Lower lobe of right lung (tissue), 2 donors: ENCODE results near the gene SLC38A8. TPM values are rescaled to one million over a fixed set of nuclear protein-coding genes. Genes with fewer than 3 reads are reported as not detected.

ENCODE experiments used
- ATAC-seq, 2 donors: fragments of 200-7000 bp; cut with Tn5 transposase; one replicate each; pipeline ENCODE4 v1.9.1; 2020 to 2022; ENCODE audit warnings: mild to moderate bottlenecking in 2 of 2, moderate library complexity in 2 of 2
- DNase-seq: peaks from one replicate; pipeline ENCODE4 v3.0.0-alpha.2; 2020
- H3K27ac ChIP-seq: fragments of 200-600 bp; one replicate; pipeline ENCODE4 v1.8.0; 2022
- H3K27me3 ChIP-seq: fragments of 200-600 bp; one replicate; pipeline ENCODE4 v1.8.0; 2022; ENCODE audit warnings: low read depth
- H3K36me3 ChIP-seq: fragments of 200-600 bp; one replicate; pipeline ENCODE4 v1.8.0; 2022; ENCODE audit warnings: mild to moderate bottlenecking
- H3K4me1 ChIP-seq: fragments of 200-600 bp; one replicate; pipeline ENCODE4 v1.8.0; 2022
- H3K4me3 ChIP-seq: fragments of 200-600 bp; one replicate; pipeline ENCODE4 v1.8.0; 2022; ENCODE audit warnings: mild to moderate bottlenecking
- H3K9me3 ChIP-seq: fragments of 200-600 bp; one replicate; pipeline ENCODE4 v1.8.0; 2022
- CTCF ChIP-seq: fragments of 200-600 bp; IDR thresholded peaks from one replicate; pipeline ENCODE4 v1.8.0; 2022; ENCODE audit warnings: antibody characterized with exemption, mild to moderate bottlenecking
- intact Hi-C: fragments of 100-400 bp; cut with DNase I; formaldehyde crosslinking; loops from one replicate; pipeline ENCODE4 v1.11.0; 2022
- total RNA-seq: library from RNA; stranded (reverse); fragmentation: NEBNext Ultra II Directional; extraction: Animal tissue kit (Norgen Biotek cat#: 25700); gene quantifications from one replicate; pipeline ENCODE4 v1.2.1, GENCODE V29; 2021
- donor health status: DM: no; HTN: yes; CAD: no; lungs with severe emphysema.

The SLC38A8 gene
- total RNA-seq, 1 donor from 2014 or later: not detected

GRCh38 chr16:83998091-83998490 lies 44.5 kb downstream of the SLC38A8 start:
- intact Hi-C loops: no loop called here
- TF ChIP-seq CTCF: no peak
- Histone ChIP-seq H3K27me3 (peaks cover 40% of the 10 kb centered on the region), H3K9me3 (no peaks in the 10 kb centered on the region), H3K4me1 (peaks cover 4% of the 10 kb centered on the region), H3K4me3 (no peak overlapping the region), H3K27ac (no peak overlapping the region), H3K36me3 (no peaks in the 10 kb centered on the region)
- DNase-seq: no peak
- no peak for ATAC-seq

GRCh38 chr16:83996481-83997252 lies 45.9 kb downstream of the SLC38A8 start:
- no peak overlapping the region for H3K27ac ChIP-seq
- peaks cover 4% of the 10 kb centered on the region for H3K4me1 ChIP-seq
- intact Hi-C loops: no loop called here
- TF ChIP-seq CTCF: no peak
- H3K27me3 ChIP-seq: peaks cover 32% of the 10 kb centered on the region
- no peaks in the 10 kb centered on the region for H3K36me3 ChIP-seq
- H3K4me3 ChIP-seq: no peak overlapping the region
- no peaks in the 10 kb centered on the region for H3K9me3 ChIP-seq
- DNase-seq (no peak), ATAC-seq (no peak)

- Histone ChIP-seq H3K36me3 (no peaks in the 10 kb centered on the region), H3K4me3 (no peak overlapping the region), H3K27me3 (peaks cover 31% of the 10 kb centered on the region), H3K27ac (no peak overlapping the region), H3K9me3 (no peaks in the 10 kb centered on the region), H3K4me1 (peaks cover 4% of the 10 kb centered on the region)
- intact Hi-C loops: no loop called here
- peak; percentile 72 to 78 for ATAC-seq
- TF ChIP-seq CTCF: no peak
- peak; percentile 55 for DNase-seq
These were observed 46.8 kb downstream of the SLC38A8 start for GRCh38 chr16:83995754-83996153.

- Histone ChIP-seq H3K36me3 (no peaks in the 10 kb centered on the region), H3K27ac (no peak overlapping the region), H3K4me3 (no peak overlapping the region), H3K4me1 (peaks cover 4% of the 10 kb centered on the region), H3K27me3 (peaks cover 31% of the 10 kb centered on the region), H3K9me3 (no peaks in the 10 kb centered on the region)
- no peak for DNase-seq
- intact Hi-C loops: no loop called here
- TF ChIP-seq CTCF: no peak
- ATAC-seq: no peak
These were observed 47.9 kb downstream of the SLC38A8 start for GRCh38 chr16:83994703-83995102.

GRCh38 chr16:83994087-83994486 lies 48.5 kb downstream of the SLC38A8 start:
- peak; percentile 25 to 38 for ATAC-seq
- H3K9me3 ChIP-seq: no peaks in the 10 kb centered on the region
- peaks cover 28% of the 10 kb centered on the region for H3K27me3 ChIP-seq
- TF ChIP-seq CTCF: no peak
- no peaks in the 10 kb centered on the region for H3K36me3 ChIP-seq
- no peak overlapping the region for H3K4me3 ChIP-seq
- H3K27ac ChIP-seq: no peak overlapping the region
- H3K4me1 ChIP-seq: peaks cover 4% of the 10 kb centered on the region
- intact Hi-C loops: no loop called here
- peak; percentile 62 for DNase-seq
